SK-N-MC (cell line): ENCODE data around the gene MSANTD7.
"Not testable (repeated sequence)": the region's sequence is repeated elsewhere in the genome, so short reads cannot be mapped to it uniquely, and the experiment has no call there.

ENCODE experiments used
- DNase-seq: peaks from one replicate; pipeline ENCODE4 v3.0.0-alpha.2; 2011; ENCODE audit warnings: low read depth, low spot score
- H3K27ac ChIP-seq: fragments of 200-600 bp; sonication (generic); 2 replicates; pipeline ENCODE4 v1.5.1; 2016; ENCODE audit warnings: mixed run types
- H3K36me3 ChIP-seq: fragments of 200-600 bp; sonication (generic); 2 replicates; pipeline ENCODE4 v1.6.1; 2017; ENCODE audit warnings: antibody characterized with exemption, low read length, mixed read lengths; ENCODE audit not compliant: insufficient read depth
- H3K4me3 ChIP-seq: fragments of 200-600 bp; sonication (generic); 2 replicates; pipeline ENCODE4 v1.5.1; 2016
- H3K9ac ChIP-seq: fragments of 200-600 bp; sonication (generic); 2 replicates; pipeline ENCODE4 v1.8.0; 2017; ENCODE audit warnings: mixed run types, mixed read lengths; ENCODE audit not compliant: insufficient read length
- H3K9me3 ChIP-seq: fragments of 200-600 bp; sonication (generic); 2 replicates; pipeline ENCODE4 v1.6.1; 2017; ENCODE audit warnings: low read depth, mild to moderate bottlenecking, antibody characterized with exemption, low read length, moderate library complexity, mixed read lengths
- EZH2 ChIP-seq: fragments of 200-600 bp; sonication (generic); IDR thresholded peaks from one replicate; pipeline ENCODE4 v1.6.1; 2017; ENCODE audit warnings: antibody characterized with exemption
- FOXP2 ChIP-seq: optimal IDR thresholded peaks from 2 replicates; pipeline ENCODE3; 2011; ENCODE audit warnings: mild to moderate bottlenecking, moderate library complexity; ENCODE audit not compliant: insufficient read depth; ENCODE audit errors: extremely low read length, control extremely low read depth
- POLR2AphosphoS5 ChIP-seq: IDR thresholded peaks from 2 replicates; pipeline ENCODE4 v1.6.1; 2012; ENCODE audit warnings: mild to moderate bottlenecking, low read depth, low read length, borderline replicate concordance

Gene MSANTD7

DNA sequence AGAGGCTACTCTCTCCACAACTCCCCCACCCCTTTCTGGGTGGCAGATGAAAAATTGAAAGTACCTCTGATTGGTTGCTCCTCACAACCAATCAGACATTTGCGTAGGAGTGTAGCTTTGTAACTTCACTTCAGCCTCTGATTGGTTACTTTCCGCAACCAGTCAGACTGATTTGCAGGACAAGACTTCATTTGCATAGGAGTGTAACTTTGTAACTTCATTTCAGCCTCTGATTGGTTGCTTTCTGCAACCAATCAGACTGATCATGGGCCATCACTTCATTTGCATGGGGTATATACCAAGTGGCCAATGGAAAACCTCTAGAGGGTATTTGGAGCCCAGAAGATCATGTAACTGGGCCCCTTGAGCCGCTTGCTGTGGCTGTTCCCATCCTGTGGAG, 25.8 kb upstream of the MSANTD7 start:
- no peak overlapping the region for H3K4me3 ChIP-seq
- no peaks in the 10 kb centered on the region for H3K36me3 ChIP-seq
- TF ChIP-seq EZH2 (no peak), POLR2AphosphoS5 (no peak), FOXP2 (no peak)
- H3K9me3 ChIP-seq = no peaks in the 10 kb centered on the region
- no peak overlapping the region for H3K9ac ChIP-seq
- DNase-seq = no peak
- H3K27ac ChIP-seq = no peak overlapping the region

DNA sequence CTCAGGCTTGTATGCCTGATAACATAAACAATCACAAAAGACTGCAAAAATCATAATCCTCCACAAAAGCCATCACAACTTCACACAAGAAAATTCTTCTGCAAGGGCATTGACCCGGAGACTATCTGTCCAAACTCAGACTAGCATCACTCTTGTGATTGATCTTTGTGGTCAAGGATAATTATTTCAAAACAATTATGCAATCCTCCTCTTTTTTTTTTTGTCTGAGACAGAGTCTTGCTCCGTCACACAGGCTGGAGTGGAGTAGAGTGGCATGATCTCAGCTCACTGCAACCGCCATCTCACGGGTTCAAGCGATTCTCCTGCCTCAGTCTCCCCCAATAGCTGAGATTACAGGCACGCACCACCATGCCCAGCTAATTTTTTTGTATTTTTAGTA, 22.4 kb upstream of the MSANTD7 start:
- Histone ChIP-seq H3K4me3 (no peak overlapping the region), H3K9ac (no peak overlapping the region), H3K9me3 (no peaks in the 10 kb centered on the region), H3K27ac (no peak overlapping the region), H3K36me3 (no peaks in the 10 kb centered on the region)
- TF ChIP-seq EZH2 (no peak), FOXP2 (no peak), POLR2AphosphoS5 (no peak)
- no peak for DNase-seq

GRCh38 chr10:14816717-14817116, 21.4 kb upstream of the MSANTD7 start:
- DNase-seq, H3K4me3 ChIP-seq, H3K36me3 ChIP-seq, H3K27ac ChIP-seq, H3K9me3 ChIP-seq, H3K9ac ChIP-seq: not testable (repeated sequence)

GRCh38 chr10:14820010-14820774, 17.9 kb upstream of the MSANTD7 start:
- Histone ChIP-seq H3K27ac (no peak overlapping the region), H3K9ac (no peak overlapping the region), H3K36me3 (no peaks in the 10 kb centered on the region), H3K4me3 (no peak overlapping the region), H3K9me3 (no peaks in the 10 kb centered on the region)
- DNase-seq = no peak
- TF ChIP-seq POLR2AphosphoS5 = no peak
- TF ChIP-seq EZH2 = no peak
- no peak for TF ChIP-seq FOXP2

GRCh38 chr10:14820775-14821154, 17.3 kb upstream of the MSANTD7 start:
- no peak overlapping the region for H3K9ac ChIP-seq
- H3K9me3 ChIP-seq = no peaks in the 10 kb centered on the region
- no peak for TF ChIP-seq POLR2AphosphoS5
- no peak for TF ChIP-seq FOXP2
- no peak for TF ChIP-seq EZH2
- DNase-seq = no peak
- no peak overlapping the region for H3K4me3 ChIP-seq
- H3K36me3 ChIP-seq = no peaks in the 10 kb centered on the region
- H3K27ac ChIP-seq = no peak overlapping the region

DNA sequence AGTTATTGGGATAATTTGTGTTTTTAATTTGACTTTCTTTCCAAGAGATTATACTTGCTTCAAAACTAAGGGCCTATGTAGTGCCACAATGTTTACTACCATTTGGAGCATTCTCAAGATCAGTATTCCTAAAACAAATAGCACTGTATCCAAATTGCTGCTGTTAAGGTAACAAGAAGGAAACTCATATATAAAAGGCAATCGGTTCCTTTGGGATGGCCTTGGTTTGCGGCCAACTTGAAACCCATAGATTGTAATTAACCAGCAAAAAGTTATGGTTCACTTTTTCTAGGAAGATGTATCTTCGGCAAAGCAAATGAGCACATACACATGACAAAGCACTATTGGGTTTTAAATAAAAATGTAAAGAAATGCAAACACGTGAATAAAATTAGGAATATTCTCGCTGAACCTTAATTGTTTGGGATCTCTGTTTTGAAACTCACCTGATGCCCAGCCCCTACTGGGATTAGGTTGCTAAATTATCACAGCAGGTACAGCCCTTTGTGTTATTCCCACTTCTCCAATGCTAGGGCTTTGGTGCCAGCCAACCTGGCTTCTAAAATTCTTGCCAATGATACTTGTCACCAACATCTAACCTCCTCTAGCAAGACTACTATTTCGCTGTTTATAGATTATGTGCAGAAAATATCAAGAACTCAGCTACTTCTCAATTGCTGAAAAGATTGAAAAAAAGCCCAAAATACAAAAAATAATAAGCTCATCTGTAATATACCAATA, 16.3 kb upstream of the MSANTD7 start:
- TF ChIP-seq FOXP2 = no peak
- TF ChIP-seq EZH2 = no peak
- no peak for TF ChIP-seq POLR2AphosphoS5
- DNase-seq = no peak
- H3K9me3 ChIP-seq = no peaks in the 10 kb centered on the region
- no peak overlapping the region for H3K9ac ChIP-seq
- H3K27ac ChIP-seq = no peak overlapping the region
- H3K36me3 ChIP-seq = no peaks in the 10 kb centered on the region
- no peak overlapping the region for H3K4me3 ChIP-seq

DNA sequence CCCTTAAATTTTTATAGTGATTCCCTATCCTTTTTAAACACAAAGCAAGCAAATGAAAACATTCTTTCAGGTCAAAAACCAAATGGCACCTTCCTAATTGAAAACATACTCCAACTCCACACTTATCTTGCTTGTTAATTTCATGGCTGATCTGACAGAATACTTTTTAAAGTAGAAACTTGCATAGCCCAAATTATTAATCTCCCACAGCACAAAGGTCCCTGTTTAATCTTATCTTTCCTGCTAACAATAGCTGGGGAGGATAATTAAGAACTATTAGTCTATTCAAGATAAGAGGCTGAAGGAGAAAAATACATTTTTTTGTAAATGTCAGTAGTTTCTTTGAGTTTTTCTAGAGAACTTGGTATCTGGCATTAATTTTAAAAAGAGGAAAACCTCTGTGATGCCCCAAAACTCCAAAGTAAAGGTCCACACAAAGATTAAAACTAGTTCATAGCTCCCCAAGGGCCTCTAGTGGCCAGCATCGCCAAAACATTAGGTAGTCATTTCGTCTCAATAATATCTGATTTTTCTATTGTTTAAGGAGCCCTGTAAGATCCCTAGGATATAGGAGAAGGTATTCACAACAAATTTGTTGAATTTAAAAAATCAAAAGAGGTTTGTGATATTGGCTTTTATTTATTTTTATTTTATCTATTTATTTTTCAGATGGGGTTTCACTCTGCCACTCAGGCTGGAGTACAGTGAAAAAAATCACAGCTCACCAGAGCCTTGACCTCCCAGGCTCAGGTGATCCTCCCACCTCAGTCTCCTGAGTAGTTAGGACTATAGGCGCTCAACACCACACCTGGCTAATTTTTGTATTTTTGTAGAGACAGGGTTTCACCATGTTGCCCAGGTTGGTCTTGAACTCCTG, 15.0 kb upstream of the MSANTD7 start:
- no peaks in the 10 kb centered on the region for H3K36me3 ChIP-seq
- H3K9me3 ChIP-seq = no peaks in the 10 kb centered on the region
- no peak overlapping the region for H3K9ac ChIP-seq
- no peak overlapping the region for H3K4me3 ChIP-seq
- no peak for DNase-seq
- TF ChIP-seq FOXP2 (no peak), POLR2AphosphoS5 (no peak), EZH2 (no peak)
- H3K27ac ChIP-seq = no peak overlapping the region

GRCh38 chr10:14823966-14824365, 14.1 kb upstream of the MSANTD7 start:
- Histone ChIP-seq H3K4me3 (no peak overlapping the region), H3K36me3 (no peaks in the 10 kb centered on the region), H3K9me3 (no peaks in the 10 kb centered on the region), H3K27ac (no peak overlapping the region), H3K9ac (no peak overlapping the region)
- TF ChIP-seq FOXP2 (no peak), POLR2AphosphoS5 (no peak), EZH2 (no peak)
- DNase-seq = no peak
